Myometrial cell (primary cell): Measurements from ENCODE around the gene CCR7. TPM values are rescaled to one million over a fixed set of nuclear protein-coding genes. Genes with fewer than 3 reads are reported as not detected.

Source experiments
- total RNA-seq: library from RNA; depleted of rRNA; stranded (reverse); fragments of >200 nt; gene quantifications from 2 replicates; pipeline ENCODE4 v1.2.3, GENCODE V29; 2015

CCR7 gene
- not detected in 2 replicates for total RNA-seq

GRCh38 chr17:40564883-40565768 lies at the start of gene CCR7:
Gene CCR7, minus strand, starts transcription at chr17:40565472. Its CDS starts 63 bp downstream, at chr17:40565409.

Other genes with a start within 250 kb of the CCR7 start
- 0.53 and 2.6 TPM in 2 replicates for gene GJD3, start 200.7 kb downstream of the CCR7 start, total RNA-seq
- 82.5 and 96.1 TPM in 2 replicates for gene TOP2A, start 147.6 kb downstream of the CCR7 start, total RNA-seq
- gene IGFBP4, start 122.0 kb downstream of the CCR7 start, total RNA-seq = 306 and 313 TPM in 2 replicates
- under 0.01 TPM in 2 replicates for gene TNS4, start 63.8 kb downstream of the CCR7 start, total RNA-seq
- 57.9 and 68.8 TPM in 2 replicates for gene SMARCE1, start 82.3 kb upstream of the CCR7 start, total RNA-seq
- gene KRT222, start 99.7 kb upstream of the CCR7 start, total RNA-seq = not detected in 2 replicates
- gene KRT24, start 138.3 kb upstream of the CCR7 start, total RNA-seq = not detected in 2 replicates
- gene KRT25, start 189.9 kb upstream of the CCR7 start, total RNA-seq = not detected in 2 replicates
- gene KRT26, start 206.7 kb upstream of the CCR7 start, total RNA-seq = not detected in 2 replicates
- not detected in 2 replicates for gene KRT27, start 217.1 kb upstream of the CCR7 start, total RNA-seq
- not detected in 2 replicates for gene KRT28, start 234.5 kb upstream of the CCR7 start, total RNA-seq